ENCODE measurements around the gene CETN1.

GRCh38 chr18:576924-577323 lies 3.3 kb upstream of the CETN1 start:
- TF ChIP-seq CTCF (IDR thresholded peaks at IDR 0.05; ENCODE audit: poor library complexity), result no peak
- no peak for TF ChIP-seq EZH2 (IDR thresholded peaks at IDR 0.05; ENCODE audit: borderline replicate concordance)
